ENCODE measurements around the gene LDLRAD4.

- no peak for TF ChIP-seq EZH2 (IDR thresholded peaks at IDR 0.05; ENCODE audit: low read length, unreplicated experiment)
- TF ChIP-seq CTCF (conservative IDR thresholded peaks at IDR 0.05; ENCODE audit: low read depth, low read length): no peak
- no peak for TF ChIP-seq EZH2phosphoT487 (IDR thresholded peaks at IDR 0.05; ENCODE audit: borderline replicate concordance, low read length)
Measured at GRCh38 chr18:13570856-13571495, 352.4 kb downstream of the LDLRAD4 start.
